Measurements from ENCODE around the gene ADPRHL1.

GRCh38 chr13:113441661-113442060 is 11.6 kb downstream of the ADPRHL1 start:
- TF ChIP-seq, protein P1, sequence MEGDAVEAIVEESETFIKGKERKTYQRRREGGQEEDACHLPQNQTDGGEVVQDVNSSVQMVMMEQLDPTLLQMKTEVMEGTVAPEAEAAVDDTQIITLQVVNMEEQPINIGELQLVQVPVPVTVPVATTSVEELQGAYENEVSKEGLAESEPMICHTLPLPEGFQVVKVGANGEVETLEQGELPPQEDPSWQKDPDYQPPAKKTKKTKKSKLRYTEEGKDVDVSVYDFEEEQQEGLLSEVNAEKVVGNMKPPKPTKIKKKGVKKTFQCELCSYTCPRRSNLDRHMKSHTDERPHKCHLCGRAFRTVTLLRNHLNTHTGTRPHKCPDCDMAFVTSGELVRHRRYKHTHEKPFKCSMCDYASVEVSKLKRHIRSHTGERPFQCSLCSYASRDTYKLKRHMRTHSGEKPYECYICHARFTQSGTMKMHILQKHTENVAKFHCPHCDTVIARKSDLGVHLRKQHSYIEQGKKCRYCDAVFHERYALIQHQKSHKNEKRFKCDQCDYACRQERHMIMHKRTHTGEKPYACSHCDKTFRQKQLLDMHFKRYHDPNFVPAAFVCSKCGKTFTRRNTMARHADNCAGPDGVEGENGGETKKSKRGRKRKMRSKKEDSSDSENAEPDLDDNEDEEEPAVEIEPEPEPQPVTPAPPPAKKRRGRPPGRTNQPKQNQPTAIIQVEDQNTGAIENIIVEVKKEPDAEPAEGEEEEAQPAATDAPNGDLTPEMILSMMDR (conservative IDR thresholded peaks at IDR 0.05 in 1 of 2, IDR thresholded peaks at IDR 0.05 in 1 of 2; ENCODE audit: extremely low read depth in 1 of 2, insufficient read depth in 1 of 2, low read depth in 1 of 2, low read length in 2 of 2), result no peak
- TF ChIP-seq EZH2 (IDR thresholded peaks at IDR 0.05; ENCODE audit: borderline replicate concordance, low read length), result no peak
